Cardiac fibroblast (primary cell): ENCODE data around the gene RILPL2.
"Not testable (repeated sequence)": the region's sequence is repeated elsewhere in the genome, so short reads cannot be mapped to it uniquely, and the experiment has no call there.

Experiments used
- DNase-seq, 2 donors: peaks; one replicate each; pipeline versions ENCODE4 v3.0.0 to v3.0.0-alpha.2; 2010; ENCODE audit warnings: low read depth in 2 of 2
- H3K4me3 ChIP-seq, 2 donors: replicated peaks in 1 of 2; 1 replicate in 1 of 2; 2 replicates in 1 of 2; pipeline ENCODE4 v1.5.1; 2011; ENCODE audit warnings: low read depth in 2 of 2, low read length in 2 of 2, mild to moderate bottlenecking in 2 of 2, moderate library complexity in 1 of 2
- CTCF ChIP-seq: IDR thresholded peaks from one replicate; pipeline ENCODE4 v1.5.1; 2011; ENCODE audit warnings: low read depth, mild to moderate bottlenecking, low read length, inconsistent platforms

Gene RILPL2

DNA sequence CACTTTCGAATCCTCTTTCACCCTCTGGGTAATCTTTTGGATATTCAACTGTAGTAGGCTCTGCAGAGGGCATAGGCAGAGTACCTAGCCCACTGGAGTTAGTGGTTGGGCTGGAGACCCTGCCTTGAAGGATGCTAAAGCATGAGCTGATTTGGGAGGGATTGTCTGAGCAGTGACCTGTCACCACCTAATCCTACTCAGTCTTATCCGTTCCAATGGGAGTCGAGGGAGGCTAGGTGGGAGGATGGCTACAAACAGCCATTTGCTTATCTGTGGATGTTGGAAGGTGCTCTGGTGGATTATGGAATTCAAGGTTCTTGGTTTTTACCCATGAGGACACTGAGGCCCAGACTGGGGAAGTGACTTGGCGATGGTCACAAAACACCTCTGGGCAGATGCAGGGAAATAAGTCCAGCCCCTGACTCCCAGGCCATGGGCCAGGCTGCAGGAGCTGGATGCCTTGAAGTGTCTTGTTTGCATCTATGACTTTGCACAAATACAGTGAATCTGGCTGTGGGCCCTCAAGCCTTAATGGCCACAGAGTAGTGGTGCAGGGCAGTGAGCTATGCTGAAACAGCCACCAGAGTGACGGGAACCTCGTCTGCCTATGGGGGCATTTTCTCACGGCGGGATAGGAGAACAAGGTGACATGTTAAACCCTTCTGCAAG, 48.8 kb downstream of the RILPL2 start:
- DNase-seq, result no peak
- no peak for TF ChIP-seq CTCF
- peak overlapping the region; percentile 52 to 64 for H3K4me3 ChIP-seq

DNA sequence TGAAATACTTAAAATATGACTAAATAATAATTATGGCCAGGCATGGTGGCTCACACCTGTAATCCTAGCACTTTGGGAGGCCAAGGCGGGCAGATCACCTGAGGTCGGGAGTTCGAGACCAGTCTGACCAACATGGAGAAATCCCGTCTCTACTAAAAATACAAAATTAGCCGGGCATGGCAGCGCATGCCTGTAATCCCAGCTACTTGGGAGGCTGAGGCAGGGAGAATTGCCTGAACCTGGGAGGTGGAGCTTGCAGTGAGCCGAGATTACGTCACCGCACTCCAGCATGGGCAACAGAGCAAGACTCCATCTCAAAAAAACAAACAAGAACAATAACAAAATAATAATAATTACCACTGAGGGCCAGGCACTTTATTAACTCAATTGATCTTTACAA, 50.9 kb downstream of the RILPL2 start:
- H3K4me3 ChIP-seq, DNase-seq: not testable (repeated sequence)

GRCh38 chr12:123384994-123385376, 51.5 kb downstream of the RILPL2 start:
- peak overlapping the region; percentile 76 to 86 for H3K4me3 ChIP-seq
- TF ChIP-seq CTCF, result no peak
- DNase-seq, result peak; percentile 65 to 87

GRCh38 chr12:123384318-123384993, 52.0 kb downstream of the RILPL2 start:
- peak in 1 of 2 donors; percentile 6 for DNase-seq
- peak overlapping the region; percentile 76 to 86 for H3K4me3 ChIP-seq
- no peak for TF ChIP-seq CTCF

DNA sequence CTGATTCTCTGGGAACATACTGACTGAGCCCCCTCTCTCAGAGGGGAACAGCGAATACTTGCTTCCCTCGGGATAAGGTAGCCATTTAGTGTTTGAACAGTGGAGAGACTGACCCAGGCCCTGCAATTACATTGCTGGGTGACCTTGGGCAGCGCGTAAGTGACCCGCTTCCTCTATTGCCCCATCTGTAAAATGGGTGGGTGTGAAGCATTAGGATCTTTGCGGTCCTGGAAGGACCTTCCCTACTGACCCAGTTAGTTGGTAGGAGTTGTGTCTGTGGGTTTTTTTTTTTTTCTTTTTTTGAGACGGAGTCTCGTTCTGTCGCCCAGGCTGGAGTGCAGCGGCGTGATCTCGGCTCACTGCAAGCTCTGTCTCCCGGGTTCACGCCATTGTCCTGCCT, 53.8 kb downstream of the RILPL2 start:
- no peak for DNase-seq
- H3K4me3 ChIP-seq, result no peak overlapping the region

DNA sequence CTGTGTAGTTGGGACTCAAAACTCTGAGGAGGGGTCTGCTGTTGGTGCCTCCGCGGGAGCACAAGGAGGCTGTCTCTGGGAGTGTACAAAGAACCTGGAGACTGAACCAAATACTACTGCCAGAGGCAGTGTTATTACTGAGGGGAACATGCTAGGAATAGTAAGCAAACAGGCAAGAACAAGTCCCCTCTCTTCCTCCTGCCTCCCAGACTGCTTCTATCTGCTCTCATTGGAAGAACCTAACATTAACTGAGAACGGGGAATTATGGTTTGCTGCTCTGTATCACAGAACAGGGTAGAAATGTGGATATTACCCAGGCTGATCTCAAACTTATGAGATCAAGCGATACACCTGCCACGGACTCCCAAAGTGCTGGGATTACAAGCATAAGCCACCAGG, 57.1 kb downstream of the RILPL2 start:
- TF ChIP-seq CTCF, result no peak
- DNase-seq, result no peak
- H3K4me3 ChIP-seq, result no peak overlapping the region

More for the DNA sequence above, 53.8 kb downstream of the RILPL2 start:
- TF ChIP-seq CTCF, result no peak

- DNase-seq, H3K4me3 ChIP-seq: not testable (repeated sequence)
Observed at GRCh38 chr12:123372415-123372814, 64.1 kb downstream of the RILPL2 start.

GRCh38 chr12:123371667-123372368, 64.7 kb downstream of the RILPL2 start:
- H3K4me3 ChIP-seq, DNase-seq: not testable (repeated sequence)
